DND-41 (cell line): Measurements from ENCODE around the gene GZMM.

Experiments used
- CTCF ChIP-seq: IDR thresholded peaks from 2 replicates; pipeline ENCODE4 v1.5.1; 2012; ENCODE audit warnings: borderline replicate concordance, low read length, moderate library complexity, mild to moderate bottlenecking; ENCODE audit not compliant: poor library complexity, severe bottlenecking; ENCODE audit errors: extremely low read depth
- EZH2 ChIP-seq: IDR thresholded peaks from 3 replicates; pipeline ENCODE4 v1.6.1; 2012; ENCODE audit warnings: borderline replicate concordance, low read depth, mild to moderate bottlenecking, moderate library complexity, low read length, inconsistent platforms; ENCODE audit not compliant: severe bottlenecking

GRCh38 chr19:504616-505015 lies 39.2 kb upstream of the GZMM start:
- TF ChIP-seq CTCF (no peak), EZH2 (no peak)
